Loucy (cell line): ENCODE measurements around the gene SGK1.

Experiments
- CTCF ChIP-seq: fragments of 200-600 bp; sonication (generic); conservative IDR thresholded peaks from 2 replicates; pipeline ENCODE4 v1.5.1; 2014; ENCODE audit warnings: mild to moderate bottlenecking, antibody characterized with exemption, low read length
- EZH2phosphoT487 ChIP-seq: fragments of 200-600 bp; IDR thresholded peaks from 2 replicates; pipeline ENCODE4 v1.6.1; 2018; ENCODE audit warnings: antibody characterized with exemption, mild to moderate bottlenecking, moderate library complexity, borderline replicate concordance

GRCh38 chr6:134331256-134331655 lies 13.3 kb upstream of the SGK1 start:
- TF ChIP-seq EZH2phosphoT487 = no peak
- no peak for TF ChIP-seq CTCF
